MCF 10A (cell line): ENCODE results near the gene NCAM1. TPM values are rescaled to one million over a fixed set of nuclear protein-coding genes. Genes with fewer than 3 reads are reported as not detected.

Experiments
- BruUV-seq: library from RNA; stranded (reverse); fragments of 400-500 nt; replicated peaks from 2 replicates; lab custom pipeline; 2021; lab: Mats Ljungman, UMichigan
- CTCF ChIA-PET: fragments of 300-600 bp; sonication (Branson Sonifier 250); formaldehyde crosslinking; extraction: SDS; loops from one replicate; lab custom pipeline; 2021; ENCODE audit warnings: antibody characterized with exemption, inconsistent platforms; lab: Yijun Ruan, JAX
- POLR2A ChIA-PET: fragments of 300-600, 350-650 bp; sonication (Branson Sonifier 250); formaldehyde crosslinking; extraction: SDS; loops from one replicate; lab custom pipeline; 2020; ENCODE audit warnings: antibody characterized with exemption, inconsistent platforms; lab: Yijun Ruan, JAX
- DNase-seq: peaks from one replicate; pipeline ENCODE4 v3.0.0-alpha.2; 2018; ENCODE audit not compliant: unreplicated experiment
- H3K27ac Mint-ChIP-seq: one replicate; pipeline ENCODE4 v1.8.0; 2022; ENCODE audit warnings: mild to moderate bottlenecking, low read depth, mixed read lengths; ENCODE audit not compliant: unreplicated experiment
- H3K27me3 Mint-ChIP-seq: one replicate; pipeline ENCODE4 v1.8.0; 2022; ENCODE audit warnings: mixed read lengths; ENCODE audit not compliant: insufficient read depth, unreplicated experiment
- H3K36me3 Mint-ChIP-seq: one replicate; pipeline ENCODE4 v1.8.0; 2022; ENCODE audit warnings: mild to moderate bottlenecking, moderate library complexity, mixed read lengths; ENCODE audit not compliant: insufficient read depth, unreplicated experiment
- H3K4me1 Mint-ChIP-seq: one replicate; pipeline ENCODE4 v1.8.0; 2022; ENCODE audit warnings: mixed read lengths; ENCODE audit not compliant: insufficient read depth, unreplicated experiment
- H3K4me3 Mint-ChIP-seq: one replicate; pipeline ENCODE4 v1.8.0; 2022; ENCODE audit warnings: mild to moderate bottlenecking, moderate library complexity, mixed read lengths; ENCODE audit not compliant: unreplicated experiment
- H3K9me3 Mint-ChIP-seq: one replicate; pipeline ENCODE4 v1.8.0; 2022; ENCODE audit warnings: mixed read lengths; ENCODE audit not compliant: unreplicated experiment
- CTCF ChIP-seq: fragments of 200-600 bp; IDR thresholded peaks from one replicate; pipeline ENCODE4 v1.8.0; 2022; ENCODE audit warnings: antibody characterized with exemption, mild to moderate bottlenecking; ENCODE audit not compliant: unreplicated experiment
- intact Hi-C: fragments of 100-400 bp; cut with micrococcal nuclease; formaldehyde crosslinking; loops from 2 replicates; pipeline ENCODE4 v1.14.1; 2022
- total RNA-seq: library from RNA; stranded (reverse); gene quantifications from 2 replicates; pipeline ENCODE4 v1.2.3, GENCODE V29; 2022

Gene NCAM1
- total RNA-seq, 1 experiment from 2014 or later = 0.19 TPM

GRCh38 chr11:113269096-113269495 lies 307.9 kb downstream of the NCAM1 start:
- Mint-ChIP-seq H3K4me3 (no peak overlapping the region), H3K9me3 (no peaks in the 10 kb centered on the region), H3K4me1 (no peaks in the 10 kb centered on the region), H3K36me3 (no peaks in the 10 kb centered on the region), H3K27ac (no peak overlapping the region), H3K27me3 (no peaks in the 10 kb centered on the region)
- no peak for DNase-seq
- BruUV-seq = no TSS peak
- TF ChIP-seq CTCF = no peak
- CTCF ChIA-PET = interaction anchor here (0.6 to 1.1 kb wide), 2 partner anchors 681 to 988 kb away, joined by 3 to 4 read pairs; no protein-coding TSS in a partner anchor
- POLR2A ChIA-PET = interaction anchor here (0.7 kb wide), 1 partner anchor 37 kb away, joined by 3 read pairs; no protein-coding TSS in a partner anchor
- intact Hi-C loops = no loop called here

- no peaks in the 10 kb centered on the region for H3K36me3 Mint-ChIP-seq
- POLR2A ChIA-PET = no interaction called here
- CTCF ChIA-PET = interaction anchor here (0.6 kb wide), 1 partner anchor 989 kb away, joined by 3 read pairs; no protein-coding TSS in a partner anchor
Measured at GRCh38 chr11:113269636-113270035, 308.4 kb downstream of the NCAM1 start.

GRCh38 chr11:113270080-113270479 lies 308.9 kb downstream of the NCAM1 start:
- BruUV-seq = no TSS peak
- ChIA-PET CTCF (no interaction called here), POLR2A (no interaction called here)
- Mint-ChIP-seq H3K9me3 (no peaks in the 10 kb centered on the region), H3K27me3 (peaks cover 5% of the 10 kb centered on the region), H3K4me1 (no peaks in the 10 kb centered on the region), H3K4me3 (no peak overlapping the region), H3K27ac (no peak overlapping the region), H3K36me3 (no peaks in the 10 kb centered on the region)
- TF ChIP-seq CTCF = no peak
- DNase-seq = no peak
- intact Hi-C loops = no loop called here

More at GRCh38 chr11:113269636-113270035, 308.4 kb downstream of the NCAM1 start:
- Mint-ChIP-seq H3K4me3 (no peak overlapping the region), H3K27me3 (peaks cover under 1% of the 10 kb centered on the region), H3K27ac (no peak overlapping the region), H3K4me1 (no peaks in the 10 kb centered on the region), H3K9me3 (no peaks in the 10 kb centered on the region)
- no peak for TF ChIP-seq CTCF
- intact Hi-C loops = no loop called here
- no peak for DNase-seq
- BruUV-seq = no TSS peak

- no TSS peak for BruUV-seq
- Mint-ChIP-seq H3K36me3 (no peaks in the 10 kb centered on the region), H3K9me3 (no peaks in the 10 kb centered on the region), H3K4me3 (no peak overlapping the region), H3K27ac (no peak overlapping the region), H3K27me3 (peaks cover 21% of the 10 kb centered on the region), H3K4me1 (no peaks in the 10 kb centered on the region)
- no peak for TF ChIP-seq CTCF
- ChIA-PET CTCF (interaction anchor here (1.0 kb wide), 1 partner anchor 18 kb away, joined by 3 read pairs; no protein-coding TSS in a partner anchor), POLR2A (interaction anchor here (0.7 kb wide), 1 partner anchor 10 kb away, joined by 4 read pairs; no protein-coding TSS in a partner anchor)
- DNase-seq = no peak
- intact Hi-C loops = no loop called here
Measured at GRCh38 chr11:113271551-113272245, 310.5 kb downstream of the NCAM1 start.
